Nephron progenitor cell (in vitro differentiated cells): ENCODE data around the gene TBC1D22A.
A peak's percentile ranks its signal among the peaks of the same experiment; 100 is the strongest.

ENCODE experiments used
- DNase-seq: peaks from one replicate; pipeline ENCODE4 v3.0.0; 2021
- H3K27ac Mint-ChIP-seq: 2 replicates; pipeline ENCODE4 v1.8.0; 2021; ENCODE audit warnings: mild to moderate bottlenecking, moderate library complexity, mixed read lengths
- H3K27me3 Mint-ChIP-seq: 2 replicates; pipeline ENCODE4 v1.8.0; 2021; ENCODE audit warnings: mild to moderate bottlenecking, low read depth, mixed read lengths; ENCODE audit not compliant: poor library complexity
- H3K36me3 Mint-ChIP-seq: 2 replicates; pipeline ENCODE4 v1.8.0; 2021; ENCODE audit warnings: low read depth, mixed read lengths
- H3K4me1 Mint-ChIP-seq: 2 replicates; pipeline ENCODE4 v1.8.0; 2021; ENCODE audit warnings: mixed read lengths
- H3K4me3 Mint-ChIP-seq: 2 replicates; pipeline ENCODE4 v1.8.0; 2021; ENCODE audit warnings: mild to moderate bottlenecking, moderate library complexity, mixed read lengths
- H3K9me3 Mint-ChIP-seq: 2 replicates; pipeline ENCODE4 v1.8.0; 2021; ENCODE audit warnings: mild to moderate bottlenecking, moderate library complexity, mixed read lengths
- TF ChIP-seq, protein P1 (sequence below): fragments of 200-600 bp; sonication (generic); IDR thresholded peaks from 2 replicates; pipeline ENCODE4 v1.5.0; 2021; ENCODE audit warnings: antibody characterized with exemption

TBC1D22A gene

DNA sequence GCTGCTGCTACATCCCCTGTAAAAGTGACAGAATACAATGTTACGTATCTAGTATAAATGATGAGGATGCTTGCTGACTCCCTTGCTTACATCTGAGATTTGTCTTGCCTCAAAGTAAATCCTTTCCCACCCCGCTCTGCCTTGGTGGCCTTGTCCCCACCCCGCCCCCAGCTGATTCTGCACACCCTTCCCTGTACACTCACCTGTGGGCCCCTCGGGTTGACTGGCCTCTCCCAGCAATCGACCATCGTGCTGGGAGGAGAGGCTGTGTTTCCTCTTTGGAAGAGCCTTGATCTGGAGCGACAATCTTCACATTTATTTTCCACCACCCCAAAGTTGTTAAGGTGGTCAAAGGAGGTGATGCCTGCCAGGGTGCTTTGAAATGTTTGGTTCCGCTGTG, 249.4 kb downstream of the TBC1D22A start:
- no peaks in the 10 kb centered on the region for H3K9me3 Mint-ChIP-seq
- H3K27ac Mint-ChIP-seq, result peak overlapping the region; percentile 32
- TF ChIP-seq, protein P1, sequence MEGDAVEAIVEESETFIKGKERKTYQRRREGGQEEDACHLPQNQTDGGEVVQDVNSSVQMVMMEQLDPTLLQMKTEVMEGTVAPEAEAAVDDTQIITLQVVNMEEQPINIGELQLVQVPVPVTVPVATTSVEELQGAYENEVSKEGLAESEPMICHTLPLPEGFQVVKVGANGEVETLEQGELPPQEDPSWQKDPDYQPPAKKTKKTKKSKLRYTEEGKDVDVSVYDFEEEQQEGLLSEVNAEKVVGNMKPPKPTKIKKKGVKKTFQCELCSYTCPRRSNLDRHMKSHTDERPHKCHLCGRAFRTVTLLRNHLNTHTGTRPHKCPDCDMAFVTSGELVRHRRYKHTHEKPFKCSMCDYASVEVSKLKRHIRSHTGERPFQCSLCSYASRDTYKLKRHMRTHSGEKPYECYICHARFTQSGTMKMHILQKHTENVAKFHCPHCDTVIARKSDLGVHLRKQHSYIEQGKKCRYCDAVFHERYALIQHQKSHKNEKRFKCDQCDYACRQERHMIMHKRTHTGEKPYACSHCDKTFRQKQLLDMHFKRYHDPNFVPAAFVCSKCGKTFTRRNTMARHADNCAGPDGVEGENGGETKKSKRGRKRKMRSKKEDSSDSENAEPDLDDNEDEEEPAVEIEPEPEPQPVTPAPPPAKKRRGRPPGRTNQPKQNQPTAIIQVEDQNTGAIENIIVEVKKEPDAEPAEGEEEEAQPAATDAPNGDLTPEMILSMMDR, result no peak
- H3K4me3 Mint-ChIP-seq, result no peak overlapping the region
- DNase-seq, result no peak
- no peaks in the 10 kb centered on the region for H3K27me3 Mint-ChIP-seq
- H3K4me1 Mint-ChIP-seq, result peaks cover 36% of the 10 kb centered on the region
- no peaks in the 10 kb centered on the region for H3K36me3 Mint-ChIP-seq

DNA sequence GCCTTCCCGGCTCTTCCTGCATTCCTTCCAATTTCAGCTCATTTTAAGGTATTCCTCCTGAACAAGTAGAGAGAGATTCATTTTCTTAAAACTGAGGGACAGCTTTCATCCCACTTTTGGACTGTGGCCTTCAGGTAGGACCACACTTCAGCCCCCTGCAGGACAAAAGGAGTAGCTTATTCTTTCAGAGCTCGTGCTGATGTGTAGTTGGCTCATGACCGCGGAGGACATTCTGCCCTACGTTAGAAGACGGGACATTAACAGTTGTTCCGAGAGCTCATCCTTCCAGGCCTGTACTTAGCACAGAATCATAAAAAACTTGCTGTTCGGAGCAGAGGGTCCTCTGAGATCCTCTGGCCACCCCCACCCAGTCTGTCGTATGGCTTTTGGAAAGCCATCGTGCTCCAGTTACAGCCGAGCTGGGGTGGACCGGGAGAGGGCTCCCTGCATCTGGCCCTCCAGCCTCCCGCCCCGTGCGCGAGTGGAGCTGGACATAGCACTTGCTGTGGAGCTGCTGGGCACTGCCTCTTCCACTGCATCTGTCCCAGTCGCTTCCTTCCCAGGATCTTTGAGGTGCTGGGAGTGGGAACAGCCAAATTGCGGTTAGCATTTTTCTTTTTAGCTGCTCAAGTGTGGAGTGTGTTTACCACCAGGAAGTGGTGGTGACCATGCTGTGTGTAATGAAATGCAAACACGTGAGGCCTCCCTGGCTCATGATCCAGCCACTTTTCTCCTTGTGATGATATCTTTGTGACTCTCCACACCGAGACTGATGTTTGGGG, 250.3 kb downstream of the TBC1D22A start:
- no peaks in the 10 kb centered on the region for H3K9me3 Mint-ChIP-seq
- peaks cover 36% of the 10 kb centered on the region for H3K4me1 Mint-ChIP-seq
- H3K27me3 Mint-ChIP-seq, result no peaks in the 10 kb centered on the region
- DNase-seq, result no peak
- H3K27ac Mint-ChIP-seq, result peak overlapping the region; percentile 93
- H3K36me3 Mint-ChIP-seq, result no peaks in the 10 kb centered on the region
- H3K4me3 Mint-ChIP-seq, result no peak overlapping the region
- TF ChIP-seq, protein P1, result peak; percentile 30

DNA sequence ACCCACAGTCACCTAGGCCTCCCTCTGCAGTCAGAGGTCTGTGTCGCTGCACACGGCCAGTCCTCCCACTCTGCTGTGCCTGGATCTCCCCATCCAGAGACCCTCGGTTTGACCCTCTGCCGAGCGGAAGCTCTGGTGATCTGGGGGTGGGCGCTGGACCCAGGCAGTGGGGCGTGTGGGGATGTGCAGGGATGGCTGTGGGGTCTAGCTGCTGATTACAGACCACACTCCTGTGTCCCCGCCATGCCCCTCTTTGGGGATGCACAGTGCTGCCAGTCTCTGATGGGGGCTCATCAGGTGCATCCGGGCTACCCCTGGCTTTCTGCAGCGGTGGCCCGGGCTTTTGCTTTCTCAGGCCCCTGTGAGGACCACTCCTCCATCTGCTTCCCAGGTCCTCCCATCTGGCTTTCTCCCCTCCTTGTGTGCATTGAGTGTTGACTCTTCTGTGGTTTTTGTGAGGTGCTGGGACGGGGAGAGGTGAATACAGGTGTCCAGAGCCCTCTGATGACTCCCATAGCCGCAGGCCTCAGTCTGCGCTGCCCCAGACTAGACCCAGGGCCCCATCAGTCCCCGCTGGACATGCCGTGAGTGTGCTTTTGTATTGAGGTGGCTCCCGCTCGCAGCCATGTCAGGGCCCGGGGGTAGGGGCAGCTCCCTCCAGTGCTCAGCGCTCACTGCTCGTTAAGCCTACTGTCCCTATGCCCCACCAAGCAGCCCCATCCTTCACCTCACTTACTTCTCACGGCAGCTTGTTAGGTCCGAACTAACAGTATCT, 251.6 kb downstream of the TBC1D22A start:
- TF ChIP-seq, protein P1, result no peak
- Mint-ChIP-seq H3K9me3 (no peaks in the 10 kb centered on the region), H3K27ac (no peak overlapping the region)

DNA sequence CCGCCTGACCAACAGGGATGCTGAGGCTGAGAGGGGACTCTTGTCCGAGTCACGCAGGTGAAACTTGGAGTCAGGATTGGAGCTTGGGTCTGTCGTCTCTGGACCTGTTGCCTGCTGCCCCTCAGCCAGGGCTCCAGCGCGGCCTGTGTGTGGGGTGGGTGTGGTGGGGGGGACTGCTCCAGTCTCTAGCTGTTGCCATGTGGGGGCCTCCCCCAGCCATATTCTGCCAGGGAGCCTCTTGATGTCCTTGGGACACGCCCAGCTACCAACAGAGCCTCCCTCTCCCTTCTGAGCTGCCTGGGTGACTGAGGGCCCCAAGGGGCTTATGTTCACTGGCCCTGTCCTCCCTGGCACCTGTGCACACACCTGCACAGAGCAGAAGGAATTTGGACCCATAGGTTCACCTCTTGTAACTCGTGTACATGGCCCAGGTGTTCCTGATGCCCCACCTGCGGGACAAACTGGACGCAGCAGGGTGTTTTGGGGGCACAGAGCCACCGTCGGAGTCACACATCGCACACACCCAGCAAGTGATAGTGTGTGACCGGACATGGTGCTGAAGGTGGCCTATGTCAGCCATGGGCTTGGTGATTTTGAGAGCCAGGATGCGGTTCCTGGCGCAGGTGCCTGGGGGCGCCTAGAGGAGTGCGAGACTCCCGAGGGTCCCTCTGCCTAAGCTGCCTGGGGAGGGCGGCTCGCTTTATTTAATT, 252.3 kb downstream of the TBC1D22A start:
- no peaks in the 10 kb centered on the region for H3K36me3 Mint-ChIP-seq
- no peaks in the 10 kb centered on the region for H3K27me3 Mint-ChIP-seq
- DNase-seq, result no peak
- no peaks in the 10 kb centered on the region for H3K9me3 Mint-ChIP-seq
- H3K4me3 Mint-ChIP-seq, result no peak overlapping the region
- no peak overlapping the region for H3K27ac Mint-ChIP-seq
- TF ChIP-seq, protein P1, result no peak
- peaks cover 36% of the 10 kb centered on the region for H3K4me1 Mint-ChIP-seq

More for the DNA sequence above, 251.6 kb downstream of the TBC1D22A start:
- Mint-ChIP-seq H3K4me3 (no peak overlapping the region), H3K4me1 (peaks cover 36% of the 10 kb centered on the region), H3K27me3 (no peaks in the 10 kb centered on the region), H3K36me3 (no peaks in the 10 kb centered on the region)
- DNase-seq, result no peak

DNA sequence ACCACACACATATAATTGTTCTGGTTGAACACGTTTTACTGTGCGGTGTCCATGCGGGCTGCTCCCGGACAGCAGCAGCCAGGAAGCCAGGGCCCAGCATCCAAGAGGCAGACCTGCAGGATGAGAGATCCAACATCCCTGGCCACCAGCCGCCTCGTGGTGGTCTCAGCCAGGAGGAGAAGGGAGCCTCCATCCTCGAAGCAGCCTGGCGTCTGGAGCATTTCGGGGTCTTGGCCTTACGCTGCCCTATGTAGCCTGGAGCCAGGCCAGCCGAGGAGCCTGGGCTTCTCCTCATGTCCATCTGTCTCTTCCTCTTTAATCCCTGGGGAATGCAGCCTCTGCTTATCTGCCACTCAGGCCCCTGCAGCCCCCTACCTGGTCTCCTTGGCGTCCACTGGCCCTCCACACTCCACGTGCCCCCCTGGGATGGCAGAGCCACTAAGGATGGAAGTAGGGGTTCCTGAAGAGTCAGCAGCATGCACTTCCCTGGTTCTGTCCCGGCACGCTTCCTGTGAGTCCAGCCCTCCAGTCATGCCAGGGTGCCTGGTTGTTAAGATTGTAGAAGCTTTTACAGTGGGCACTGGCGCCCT, 253.2 kb downstream of the TBC1D22A start:
- Mint-ChIP-seq H3K36me3 (peaks cover 6% of the 10 kb centered on the region), H3K4me1 (peaks cover 36% of the 10 kb centered on the region), H3K27ac (peak overlapping the region; percentile 45), H3K4me3 (no peak overlapping the region), H3K27me3 (no peaks in the 10 kb centered on the region), H3K9me3 (peaks cover 6% of the 10 kb centered on the region)
- TF ChIP-seq, protein P1, result no peak
- no peak for DNase-seq
